ENCODE results near the gene MKLN1.

- TF ChIP-seq POLR2A (IDR thresholded peaks at IDR 0.05; ENCODE audit: low read length) (no peak), CTCF (IDR thresholded peaks at IDR 0.05) (no peak), REST (IDR thresholded peaks at IDR 0.05) (no peak), EP300 (IDR thresholded peaks at IDR 0.05) (no peak), ZC3H11A (IDR thresholded peaks at IDR 0.05) (no peak), E2F6 (IDR thresholded peaks at IDR 0.05; ENCODE audit: borderline replicate concordance, low read depth) (no peak)
Measured at GRCh38 chr7:131371411-131371810, 43.7 kb downstream of the MKLN1 start.
